Activated CD8-positive, alpha-beta memory T cell treated with anti-CD3 and anti-CD28 coated beads for 24 hours (primary cell): ENCODE data around the gene OLFM2.
A peak's percentile ranks its signal among the peaks of the same experiment; 100 is the strongest.
"Not testable (repeated sequence)": the region's sequence is repeated elsewhere in the genome, so short reads cannot be mapped to it uniquely, and the experiment has no call there.

Experiments used
- DNase-seq: peaks from one replicate; pipeline ENCODE4 v3.0.0-alpha.2; 2020

Gene OLFM2

GRCh38 chr19:9823816-9824215 is 112.5 kb downstream of the OLFM2 start:
- no peak for DNase-seq

- not testable (repeated sequence) for DNase-seq
Observed at GRCh38 chr19:9820034-9820433, 116.3 kb downstream of the OLFM2 start.

- DNase-seq, result no peak
Observed at GRCh38 chr19:9819596-9819909, 116.8 kb downstream of the OLFM2 start.

GRCh38 chr19:9818734-9819595 is 117.3 kb downstream of the OLFM2 start, which contains the start of gene FBXL12:
Gene FBXL12, minus strand, starts transcription at chr19:9819079. Its CDS starts 266 bp downstream, at chr19:9818813.
- DNase-seq, result peak; percentile 100

GRCh38 chr19:9818175-9818733 is 118.1 kb downstream of the OLFM2 start:
- no peak for DNase-seq

- no peak for DNase-seq
Observed at GRCh38 chr19:9811139-9811538, 125.2 kb downstream of the OLFM2 start.

GRCh38 chr19:9808855-9809824 is 127.2 kb downstream of the OLFM2 start:
- DNase-seq, result no peak

- no peak for DNase-seq
Observed at GRCh38 chr19:9806803-9807202, 129.5 kb downstream of the OLFM2 start.
